Measurements from ENCODE around the gene TBC1D21.

DNA sequence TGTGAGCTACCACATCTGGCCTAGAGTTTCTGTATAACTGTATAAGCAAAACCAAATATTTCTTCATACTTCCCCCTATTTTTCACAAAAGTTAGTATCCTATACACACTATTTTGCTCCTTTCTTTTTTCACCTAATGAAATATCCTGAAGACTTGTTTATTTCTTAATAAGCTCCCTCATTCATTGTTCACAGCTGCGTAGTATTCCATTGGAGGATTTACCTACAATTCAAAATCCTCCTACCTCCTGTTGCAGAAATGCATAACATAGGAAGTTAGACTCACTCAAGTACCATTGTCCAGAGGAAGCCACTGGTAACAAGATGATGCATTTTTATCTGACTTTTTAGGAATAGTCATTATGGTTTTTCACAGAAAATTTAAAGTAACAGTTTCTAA is 29.6 kb upstream of the TBC1D21 start:
- TF ChIP-seq, protein P1, sequence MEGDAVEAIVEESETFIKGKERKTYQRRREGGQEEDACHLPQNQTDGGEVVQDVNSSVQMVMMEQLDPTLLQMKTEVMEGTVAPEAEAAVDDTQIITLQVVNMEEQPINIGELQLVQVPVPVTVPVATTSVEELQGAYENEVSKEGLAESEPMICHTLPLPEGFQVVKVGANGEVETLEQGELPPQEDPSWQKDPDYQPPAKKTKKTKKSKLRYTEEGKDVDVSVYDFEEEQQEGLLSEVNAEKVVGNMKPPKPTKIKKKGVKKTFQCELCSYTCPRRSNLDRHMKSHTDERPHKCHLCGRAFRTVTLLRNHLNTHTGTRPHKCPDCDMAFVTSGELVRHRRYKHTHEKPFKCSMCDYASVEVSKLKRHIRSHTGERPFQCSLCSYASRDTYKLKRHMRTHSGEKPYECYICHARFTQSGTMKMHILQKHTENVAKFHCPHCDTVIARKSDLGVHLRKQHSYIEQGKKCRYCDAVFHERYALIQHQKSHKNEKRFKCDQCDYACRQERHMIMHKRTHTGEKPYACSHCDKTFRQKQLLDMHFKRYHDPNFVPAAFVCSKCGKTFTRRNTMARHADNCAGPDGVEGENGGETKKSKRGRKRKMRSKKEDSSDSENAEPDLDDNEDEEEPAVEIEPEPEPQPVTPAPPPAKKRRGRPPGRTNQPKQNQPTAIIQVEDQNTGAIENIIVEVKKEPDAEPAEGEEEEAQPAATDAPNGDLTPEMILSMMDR (IDR thresholded peaks at IDR 0.05), result no peak
- TF ChIP-seq POLR2A (IDR thresholded peaks at IDR 0.05), result no peak

Measured in ovary (tissue), 3 donors.